Stimulated activated CD8-positive, alpha-beta memory T cell treated with anti-CD3 and anti-CD28 coated beads, Interleukin-4, amount 100 ng/mL, for 24 hours (primary cell): ENCODE measurements around the gene C3.
"Not testable (repeated sequence)": the region's sequence is repeated elsewhere in the genome, so short reads cannot be mapped to it uniquely, and the experiment has no call there.

Experiments used
- DNase-seq: peaks from one replicate; pipeline ENCODE4 v3.0.0-alpha.2; 2020; ENCODE audit warnings: low read depth

The C3 gene

GRCh38 chr19:6720369-6721137, at the start of gene C3:
Gene C3, minus strand, starts transcription at chr19:6720650. Its CDS starts 61 bp downstream, at chr19:6720589.
- DNase-seq, result no peak

GRCh38 chr19:6769006-6769619, 48.7 kb upstream of the C3 start:
- DNase-seq, result no peak

GRCh38 chr19:6768236-6768785, 47.9 kb upstream of the C3 start:
- no peak for DNase-seq

- peak; percentile 86 for DNase-seq
Measured at GRCh38 chr19:6767357-6768235, 47.1 kb upstream of the C3 start, which contains the start of gene SH2D3A. Gene SH2D3A, minus strand, starts transcription at chr19:6767435. Its CDS starts 3,687 bp downstream, at chr19:6763748.

- no peak for DNase-seq
Measured at GRCh38 chr19:6767081-6767356, 46.6 kb upstream of the C3 start.

GRCh38 chr19:6766357-6767080, 46.1 kb upstream of the C3 start:
- DNase-seq, result no peak

- DNase-seq, result no peak
Measured at GRCh38 chr19:6765738-6766356, 45.4 kb upstream of the C3 start.

- DNase-seq, result not testable (repeated sequence)
Measured at GRCh38 chr19:6762253-6762797, 41.9 kb upstream of the C3 start.

- DNase-seq, result no peak
Measured at GRCh38 chr19:6761053-6761676, 40.7 kb upstream of the C3 start.

- no peak for DNase-seq
Measured at GRCh38 chr19:6760606-6761005, 40.2 kb upstream of the C3 start.

- no peak for DNase-seq
Measured at GRCh38 chr19:6754653-6755463, 34.4 kb upstream of the C3 start.

- no peak for DNase-seq
Measured at GRCh38 chr19:6754136-6754535, 33.7 kb upstream of the C3 start.

- DNase-seq, result peak; percentile 68
Measured at GRCh38 chr19:6753178-6754031, 33.0 kb upstream of the C3 start.

- DNase-seq, result no peak
Measured at GRCh38 chr19:6752256-6753177, 32.1 kb upstream of the C3 start.

- DNase-seq, result no peak
Measured at GRCh38 chr19:6751189-6751588, 30.7 kb upstream of the C3 start.

- no peak for DNase-seq
Measured at GRCh38 chr19:6750062-6750461, 29.6 kb upstream of the C3 start.

- DNase-seq, result not testable (repeated sequence)
Measured at GRCh38 chr19:6748543-6748942, 28.1 kb upstream of the C3 start.

GRCh38 chr19:6745965-6746364, 25.5 kb upstream of the C3 start:
- no peak for DNase-seq
